SHP77 (cell line): ENCODE results near the gene ZNF653.

ENCODE experiments used
- DNase-seq, 2 experiments: peaks; one replicate each; lab custom pipeline; 2025; lab: John Stamatoyannopoulos, UW

The ZNF653 gene, protein sequence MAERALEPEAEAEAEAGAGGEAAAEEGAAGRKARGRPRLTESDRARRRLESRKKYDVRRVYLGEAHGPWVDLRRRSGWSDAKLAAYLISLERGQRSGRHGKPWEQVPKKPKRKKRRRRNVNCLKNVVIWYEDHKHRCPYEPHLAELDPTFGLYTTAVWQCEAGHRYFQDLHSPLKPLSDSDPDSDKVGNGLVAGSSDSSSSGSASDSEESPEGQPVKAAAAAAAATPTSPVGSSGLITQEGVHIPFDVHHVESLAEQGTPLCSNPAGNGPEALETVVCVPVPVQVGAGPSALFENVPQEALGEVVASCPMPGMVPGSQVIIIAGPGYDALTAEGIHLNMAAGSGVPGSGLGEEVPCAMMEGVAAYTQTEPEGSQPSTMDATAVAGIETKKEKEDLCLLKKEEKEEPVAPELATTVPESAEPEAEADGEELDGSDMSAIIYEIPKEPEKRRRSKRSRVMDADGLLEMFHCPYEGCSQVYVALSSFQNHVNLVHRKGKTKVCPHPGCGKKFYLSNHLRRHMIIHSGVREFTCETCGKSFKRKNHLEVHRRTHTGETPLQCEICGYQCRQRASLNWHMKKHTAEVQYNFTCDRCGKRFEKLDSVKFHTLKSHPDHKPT

DNA sequence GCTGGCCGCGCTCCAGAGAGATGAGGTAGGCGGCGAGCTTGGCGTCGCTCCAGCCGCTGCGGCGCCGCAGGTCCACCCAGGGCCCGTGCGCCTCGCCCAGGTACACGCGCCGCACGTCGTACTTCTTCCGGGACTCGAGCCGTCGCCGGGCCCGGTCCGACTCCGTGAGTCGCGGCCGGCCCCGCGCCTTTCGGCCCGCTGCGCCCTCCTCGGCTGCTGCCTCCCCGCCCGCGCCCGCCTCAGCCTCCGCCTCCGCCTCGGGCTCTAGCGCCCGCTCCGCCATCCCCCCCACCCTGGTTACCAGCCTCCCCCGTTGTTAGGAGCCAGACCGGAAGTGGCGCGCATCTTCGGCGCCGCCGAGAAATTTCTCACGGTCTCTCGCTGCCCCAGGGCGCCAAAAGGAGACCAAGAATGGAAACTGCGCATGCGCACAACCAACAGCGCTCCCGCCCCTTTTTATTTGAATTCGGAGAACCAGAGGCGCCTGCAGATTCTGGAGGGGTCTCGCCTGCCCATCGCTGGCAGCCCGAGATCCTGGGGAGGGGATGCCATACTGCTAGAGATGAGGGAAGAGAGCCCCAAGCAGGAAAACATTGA, at the start of gene ZNF653:
ZNF653 (minus strand) TSS at position 336 of the 597 bp plus-strand sequence; CDS start at position 283, 53 bp downstream.
- peak; percentile 91 for DNase-seq

DNA sequence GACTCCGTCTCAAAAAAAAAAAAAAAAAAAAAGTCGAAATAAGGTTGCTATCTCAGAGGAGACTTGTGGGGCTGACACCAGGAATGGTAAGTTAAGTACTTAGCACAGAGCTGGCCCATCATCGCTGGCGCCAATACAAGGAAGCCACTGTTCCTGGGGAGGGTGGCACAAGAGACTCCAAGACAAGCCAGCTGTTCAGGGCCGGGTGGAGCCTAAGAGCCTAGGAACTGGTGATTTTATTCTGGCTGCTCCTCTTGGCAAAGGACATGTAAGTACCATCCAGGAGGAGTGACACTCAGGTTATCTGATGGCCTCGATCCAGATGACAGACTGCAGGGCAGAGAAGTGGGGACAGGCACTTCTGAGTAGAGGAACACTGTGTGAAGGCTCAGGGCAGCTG, 49.6 kb upstream of the ZNF653 start:
- DNase-seq = no peak

DNA sequence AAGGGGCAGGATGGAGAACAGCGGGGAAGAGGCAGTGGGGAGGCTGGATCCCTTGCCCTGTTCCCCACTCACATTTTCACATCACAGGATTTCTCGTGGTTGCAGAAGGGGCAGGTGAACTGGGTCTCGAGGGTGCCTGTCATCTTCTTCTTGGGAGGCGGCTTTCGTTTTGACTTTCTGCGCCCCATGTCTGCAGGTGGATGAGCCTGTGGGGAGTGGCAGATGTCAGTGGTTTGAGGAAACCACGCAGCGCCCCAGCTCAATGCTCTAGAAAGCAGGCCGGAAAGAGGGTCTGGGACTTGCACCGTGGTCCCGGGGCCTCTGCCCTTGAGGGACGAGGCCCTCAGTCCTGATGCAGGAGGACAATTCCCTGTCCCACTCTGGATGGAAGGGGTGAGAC, 48.5 kb upstream of the ZNF653 start:
- no peak for DNase-seq

DNA sequence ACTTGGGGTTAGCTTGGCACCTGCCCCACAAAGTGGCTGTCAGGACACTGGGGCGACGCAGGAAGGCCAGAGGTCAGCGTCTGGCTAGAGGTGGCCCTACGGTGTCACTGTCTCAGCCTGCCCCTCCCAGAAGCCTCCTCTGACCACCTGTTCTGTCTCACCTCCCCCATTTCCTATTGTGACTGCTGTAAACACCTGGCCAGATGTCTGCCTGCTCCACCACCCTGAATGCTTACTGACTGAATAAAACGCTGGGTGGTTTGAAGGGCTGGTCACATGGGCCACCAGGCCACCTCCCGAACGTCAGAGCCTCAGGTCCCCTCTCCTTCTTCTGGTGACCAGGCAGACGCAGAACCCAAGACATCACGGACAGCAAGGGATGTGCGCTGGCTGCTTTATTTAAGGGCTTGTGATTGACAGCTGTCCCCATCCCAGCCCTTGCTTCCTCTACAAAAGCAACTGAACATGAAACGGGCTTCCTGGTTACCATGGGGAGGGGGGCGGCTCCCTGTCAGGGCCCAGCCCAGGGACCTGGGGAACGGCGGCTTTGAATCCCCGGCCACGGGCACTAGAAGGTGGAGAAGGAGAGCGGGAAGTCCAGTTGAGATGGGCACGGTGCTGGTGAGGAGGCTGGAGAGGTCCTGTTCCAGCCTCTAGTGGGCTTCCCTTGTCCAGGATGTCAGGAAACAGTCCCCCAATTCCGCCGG, 47.2 kb upstream of the ZNF653 start:
- no peak for DNase-seq

DNA sequence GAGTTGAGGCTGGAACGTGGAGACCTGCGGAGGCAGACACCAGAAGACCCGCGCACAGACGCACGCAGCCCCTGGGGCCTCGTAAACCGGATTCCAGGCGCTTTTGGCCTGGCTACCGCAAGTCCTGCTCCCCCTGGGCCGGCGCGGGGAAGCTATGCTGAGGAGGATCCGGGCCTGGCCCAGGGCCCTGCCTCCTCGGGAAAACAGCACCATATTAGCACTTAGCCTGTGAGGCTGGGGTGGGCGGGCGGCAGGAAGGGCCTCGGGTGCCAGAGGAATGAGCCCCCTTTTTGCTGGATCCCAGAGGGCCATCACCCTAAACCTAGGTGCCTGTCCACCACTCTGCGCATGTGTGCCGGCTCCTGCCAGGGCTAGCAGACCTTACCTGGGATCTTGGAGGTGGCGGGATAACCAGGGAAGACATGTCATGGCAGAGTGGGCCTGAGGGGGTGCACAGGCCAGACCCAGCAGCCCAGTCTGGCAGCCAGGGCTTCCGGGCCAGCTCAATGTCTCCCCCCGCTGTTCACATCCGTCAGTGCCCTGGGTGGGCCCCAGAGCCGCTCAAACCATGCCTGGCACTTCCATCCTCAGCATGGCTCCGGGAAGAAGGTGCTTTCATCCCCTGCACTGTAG, 46.1 kb upstream of the ZNF653 start:
- DNase-seq = no peak

DNA sequence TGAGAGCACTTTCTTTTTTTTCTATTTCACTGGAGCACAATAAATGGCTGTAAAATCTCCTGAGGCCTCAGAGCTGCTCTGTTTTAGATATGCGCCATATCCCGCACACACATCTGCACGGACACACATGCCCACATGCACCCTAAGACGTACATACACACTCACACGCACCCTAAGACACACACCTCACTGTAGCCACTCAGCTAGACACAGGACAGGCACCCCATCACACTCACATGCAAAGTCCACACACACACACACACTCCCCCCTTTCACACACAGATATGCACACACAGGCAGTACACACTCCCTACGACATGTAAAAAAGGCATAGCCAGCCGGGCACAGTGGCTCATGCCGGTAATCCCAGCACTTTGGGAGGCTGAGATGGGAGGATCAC, 44.6 kb upstream of the ZNF653 start:
- DNase-seq = no peak

DNA sequence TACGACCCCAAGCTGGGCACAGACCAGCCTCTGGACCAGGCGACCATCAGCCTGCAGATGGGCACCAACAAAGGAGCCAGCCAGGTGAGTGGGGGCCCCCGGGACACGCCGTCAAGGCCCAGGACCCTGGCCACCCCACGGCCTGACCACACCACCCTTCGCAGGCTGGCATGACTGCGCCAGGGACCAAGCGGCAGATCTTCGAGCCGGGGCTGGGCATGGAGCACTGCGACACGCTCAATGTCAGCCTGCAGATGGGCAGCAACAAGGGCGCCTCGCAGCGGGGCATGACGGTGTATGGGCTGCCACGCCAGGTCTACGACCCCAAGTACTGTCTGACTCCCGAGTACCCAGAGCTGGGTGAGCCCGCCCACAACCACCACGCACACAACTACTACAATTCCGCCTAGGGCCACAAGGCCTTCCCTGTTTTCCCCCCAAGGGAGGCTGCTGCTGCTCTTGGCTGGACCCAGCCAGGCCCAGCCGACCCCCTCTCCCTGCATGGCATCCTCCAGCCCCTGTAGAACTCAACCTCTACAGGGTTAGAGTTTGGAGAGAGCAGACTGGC, 43.8 kb upstream of the ZNF653 start:
- no peak for DNase-seq

DNA sequence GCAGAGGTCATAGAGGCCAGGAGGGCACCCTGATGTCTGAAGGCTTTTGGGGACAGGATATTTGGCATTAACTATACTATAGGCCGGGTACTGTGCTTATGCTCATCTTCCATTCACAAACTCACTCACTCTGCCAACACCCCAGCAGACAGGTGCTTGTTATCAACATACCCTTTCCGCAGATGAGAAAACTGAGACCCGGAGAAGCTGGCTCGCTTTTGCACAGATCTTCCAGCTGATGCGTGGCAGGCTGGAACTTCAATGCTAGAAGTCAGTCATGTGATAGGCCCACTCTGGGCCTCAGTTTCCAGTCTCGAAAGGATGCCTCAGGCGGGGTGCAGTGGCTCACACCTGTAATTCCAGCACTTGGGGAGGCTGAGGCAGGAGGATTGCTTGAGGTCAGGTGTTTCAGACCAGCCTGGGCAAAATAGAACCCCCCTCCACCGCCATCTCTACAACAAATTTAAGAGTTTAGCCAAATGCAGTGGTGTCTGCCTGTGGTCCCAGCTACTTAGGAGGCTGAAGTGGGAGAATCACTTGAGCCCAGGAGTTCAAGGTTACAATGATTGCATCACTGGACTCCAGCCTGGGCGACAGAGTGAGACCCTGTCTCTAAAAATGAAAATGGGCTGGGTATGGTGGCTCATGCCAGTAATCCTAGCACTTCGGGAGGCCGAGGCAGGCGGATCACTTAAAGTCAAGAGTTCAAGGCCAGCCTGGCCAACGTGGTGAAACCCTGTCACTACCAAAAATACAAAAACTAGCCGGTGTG, 42.5 kb upstream of the ZNF653 start:
- DNase-seq = no peak

DNA sequence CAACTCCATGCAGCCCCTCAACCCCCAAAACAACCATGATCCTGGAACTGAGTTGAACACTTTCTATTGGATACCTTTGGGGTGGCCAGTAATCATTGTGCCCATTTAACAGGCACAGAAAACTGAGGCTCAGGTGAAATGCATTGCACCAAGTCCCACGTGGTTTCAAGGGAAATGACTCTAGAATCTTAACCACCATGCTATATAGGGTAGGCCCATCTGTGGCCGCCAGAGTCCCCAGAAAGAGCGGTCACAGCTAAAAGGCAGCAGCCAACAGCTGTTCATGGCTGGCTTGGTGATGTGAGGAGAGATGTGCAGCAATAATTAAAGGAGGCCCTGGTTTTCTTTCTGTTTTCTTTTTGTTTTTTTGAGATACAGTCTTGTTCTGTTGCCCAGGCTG, 35.6 kb upstream of the ZNF653 start:
- DNase-seq = no peak

DNA sequence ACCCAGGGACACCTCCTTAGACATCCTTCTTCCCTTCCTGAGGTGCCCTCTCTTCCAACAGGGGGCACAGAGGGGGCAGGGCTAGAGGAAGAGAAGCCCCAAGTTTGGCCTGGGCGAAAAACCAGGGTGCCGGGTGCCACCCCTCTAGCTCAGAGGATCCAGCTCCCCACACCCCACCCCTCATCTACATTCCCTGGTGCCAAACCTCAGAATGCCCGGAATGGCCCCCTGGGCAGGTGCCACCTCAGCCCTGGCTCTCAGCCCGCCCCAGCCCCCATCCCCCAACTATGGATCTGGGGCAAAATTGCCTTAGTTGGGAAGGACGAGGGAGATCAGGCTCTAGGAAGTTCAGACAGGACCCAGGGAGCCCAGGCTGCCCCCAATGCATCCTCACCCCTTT, 35.0 kb upstream of the ZNF653 start:
- DNase-seq = no peak

DNA sequence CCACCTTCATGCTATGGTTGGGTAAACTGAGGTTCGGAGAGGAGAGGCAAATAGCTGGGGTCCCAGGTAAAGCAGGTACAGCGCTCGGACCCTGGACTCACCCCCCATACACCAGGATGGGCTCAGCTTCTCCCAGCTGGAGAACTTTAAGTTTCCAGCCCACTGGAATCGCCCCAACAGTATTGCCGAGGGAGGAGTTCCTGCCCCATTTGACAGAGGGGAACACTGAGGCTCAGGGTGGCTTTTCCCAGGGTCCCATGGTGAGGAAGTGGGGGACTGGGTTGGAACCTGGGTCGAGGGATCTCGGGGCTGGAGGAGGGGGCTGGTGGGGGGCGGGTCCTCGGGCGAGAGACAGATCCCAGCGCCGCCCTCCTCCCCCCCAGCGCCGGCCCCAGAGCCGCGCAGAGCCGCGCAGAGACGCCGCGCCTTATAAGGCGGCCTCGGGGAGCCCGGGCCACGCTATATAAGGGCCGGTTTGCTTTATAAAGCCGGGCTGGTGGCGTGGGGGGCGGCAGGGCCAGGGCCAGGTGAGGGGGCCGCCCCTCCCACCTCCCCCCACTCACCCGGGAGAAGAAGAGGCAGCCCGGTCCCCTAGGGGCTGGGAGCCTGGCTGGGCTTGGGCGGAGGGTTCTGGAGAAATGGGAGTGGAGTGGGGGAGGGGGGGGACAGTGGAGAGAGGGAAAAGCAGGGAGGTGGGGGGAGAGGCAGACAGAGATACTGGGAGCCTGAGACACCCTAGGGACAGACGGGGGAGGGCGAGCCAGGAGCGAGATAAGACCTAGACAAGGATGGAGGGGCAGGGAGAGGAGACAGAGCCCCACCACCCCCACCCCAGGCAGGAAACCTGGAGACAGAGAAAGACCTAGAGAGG, 34.1 kb upstream of the ZNF653 start:
- no peak for DNase-seq

DNA sequence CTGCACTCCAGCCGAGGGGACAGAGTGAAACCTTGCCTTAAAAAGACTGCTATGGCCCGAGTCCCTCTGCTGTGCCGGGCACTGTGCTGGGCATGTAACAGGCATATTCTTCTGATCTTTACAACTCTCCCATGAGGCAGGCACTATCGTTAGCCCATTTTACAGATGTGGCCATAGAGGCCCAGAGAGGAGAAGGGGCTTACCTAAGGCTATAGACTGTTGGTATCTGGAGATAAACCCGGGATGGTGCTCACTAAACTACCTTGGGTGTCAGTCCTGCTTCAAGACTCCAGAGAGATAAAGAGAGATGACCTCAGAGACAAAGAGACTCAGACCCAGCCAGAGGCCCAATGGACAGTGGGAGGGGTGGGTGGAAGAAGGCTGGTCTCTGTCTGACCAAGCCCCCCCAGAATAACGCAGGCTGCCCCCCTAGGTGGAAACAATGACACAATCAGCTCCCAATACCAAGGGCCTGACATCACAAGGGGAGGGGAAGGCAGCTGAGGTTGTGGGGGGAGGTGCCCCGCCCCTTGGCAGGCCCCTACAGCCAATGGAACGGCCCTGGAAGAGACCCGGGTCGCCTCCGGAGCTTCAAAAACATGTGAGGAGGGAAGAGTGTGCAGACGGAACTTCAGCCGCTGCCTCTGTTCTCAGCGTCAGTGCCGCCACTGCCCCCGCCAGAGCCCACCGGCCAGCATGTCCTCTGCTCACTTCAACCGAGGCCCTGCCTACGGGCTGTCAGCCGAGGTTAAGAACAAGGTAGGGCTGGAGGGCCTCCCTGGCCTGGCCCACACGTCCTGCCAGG, 32.8 kb upstream of the ZNF653 start, which contains the start of gene CNN1:
CNN1 (plus strand) TSS at position 620 of the 805 bp plus-strand sequence; CDS start at position 697, 77 bp downstream.
- no peak for DNase-seq

DNA sequence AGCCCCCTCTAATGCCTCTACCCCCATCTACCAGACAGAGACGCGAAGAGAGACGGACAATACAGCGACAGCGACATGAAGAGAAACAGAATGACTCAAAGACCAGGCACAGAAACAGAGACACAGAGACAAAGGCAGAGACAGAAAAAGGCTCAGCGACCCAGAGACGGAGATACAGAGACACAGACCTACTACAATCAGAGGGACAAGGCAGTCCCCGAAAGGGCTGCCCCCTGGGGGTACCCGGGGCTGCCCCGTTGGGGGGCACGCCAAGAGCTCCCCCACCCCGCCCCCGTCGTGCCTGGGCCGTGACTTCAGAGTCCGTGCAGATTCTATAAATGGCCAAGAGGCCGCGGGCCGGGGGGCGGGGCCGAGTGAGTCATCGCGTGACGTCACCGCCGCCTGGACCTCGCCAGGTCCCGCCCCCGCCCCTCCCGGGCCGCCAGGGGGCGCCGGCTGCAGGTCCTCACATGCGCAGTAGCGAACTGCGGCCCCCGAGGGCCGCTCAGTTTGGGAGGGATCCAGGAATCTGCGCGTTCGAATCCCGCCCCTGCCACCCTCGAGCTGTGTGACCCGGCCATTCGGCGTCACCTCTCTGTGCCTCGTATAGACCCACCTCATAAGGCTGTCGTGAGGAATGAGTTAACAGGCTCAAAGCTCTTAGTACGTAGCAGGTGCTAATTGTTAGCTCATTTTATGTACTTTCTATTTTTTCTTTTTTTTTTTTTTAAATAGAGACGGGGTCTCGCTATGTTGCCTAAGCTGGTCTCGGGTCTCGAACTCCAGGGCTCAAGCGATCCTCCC, 30.4 kb upstream of the ZNF653 start:
- peak; percentile 72 to 78 for DNase-seq

DNA sequence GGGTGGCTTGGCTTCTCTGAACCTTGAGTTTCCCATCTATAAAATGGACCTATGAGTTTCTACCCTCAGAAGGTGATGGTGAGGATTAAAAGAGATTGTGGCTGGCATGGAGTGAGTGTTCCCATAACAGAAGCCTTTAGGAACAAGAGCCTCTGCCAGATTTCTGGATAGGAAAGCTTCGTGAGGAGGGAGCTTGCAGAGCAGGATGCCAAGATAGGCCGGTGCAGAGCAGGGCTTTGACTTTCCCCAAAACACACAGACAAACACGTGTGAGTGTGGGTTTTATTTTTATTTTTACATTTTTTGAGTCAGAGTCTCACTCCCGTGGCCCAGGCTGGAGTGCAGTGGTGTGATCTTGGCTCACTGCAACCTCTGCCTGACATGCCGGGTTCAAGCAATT, 29.3 kb upstream of the ZNF653 start:
- DNase-seq = no peak

DNA sequence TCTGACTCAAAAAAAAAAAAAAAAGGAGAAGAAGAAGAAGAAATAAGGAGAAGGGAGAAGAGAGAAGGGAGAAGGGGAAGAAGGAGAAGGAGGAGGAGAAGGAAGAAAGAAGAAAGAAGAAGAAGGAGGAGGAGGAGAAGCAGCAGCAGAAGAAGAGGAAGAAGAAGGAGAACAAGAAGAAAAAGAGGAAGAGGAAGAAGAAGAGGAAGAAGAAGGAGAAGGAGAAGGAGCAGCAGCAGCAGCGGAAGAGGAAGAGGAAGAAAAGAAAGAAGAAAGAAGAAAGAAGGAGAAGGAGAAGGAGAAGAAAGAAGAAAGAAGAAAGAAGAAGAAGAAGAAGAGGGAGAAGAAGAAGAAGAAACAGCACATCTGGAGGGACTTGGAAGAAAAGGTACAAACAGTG, 28.9 kb upstream of the ZNF653 start:
- no peak for DNase-seq

DNA sequence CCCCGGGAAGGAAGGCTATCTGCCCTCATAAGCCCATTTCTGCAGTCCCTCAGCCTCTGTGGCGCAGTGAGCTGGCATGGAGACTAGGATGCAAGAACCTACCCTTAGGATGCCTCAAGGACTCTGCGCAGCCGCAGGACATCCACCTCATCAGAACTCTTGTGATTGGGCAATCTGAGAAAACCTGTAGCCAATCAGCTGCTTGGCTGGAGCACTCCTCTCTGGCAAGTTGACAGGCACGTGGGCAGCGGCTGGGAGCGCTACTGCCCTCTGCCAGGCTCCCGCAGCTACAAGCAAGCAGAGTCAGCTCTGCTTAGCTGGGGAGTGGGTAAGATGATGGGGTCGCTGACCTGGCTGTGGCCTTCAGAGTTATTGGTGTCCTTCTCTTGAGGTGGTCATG, 24.8 kb upstream of the ZNF653 start:
- peak; percentile 98 to 99 for DNase-seq

DNA sequence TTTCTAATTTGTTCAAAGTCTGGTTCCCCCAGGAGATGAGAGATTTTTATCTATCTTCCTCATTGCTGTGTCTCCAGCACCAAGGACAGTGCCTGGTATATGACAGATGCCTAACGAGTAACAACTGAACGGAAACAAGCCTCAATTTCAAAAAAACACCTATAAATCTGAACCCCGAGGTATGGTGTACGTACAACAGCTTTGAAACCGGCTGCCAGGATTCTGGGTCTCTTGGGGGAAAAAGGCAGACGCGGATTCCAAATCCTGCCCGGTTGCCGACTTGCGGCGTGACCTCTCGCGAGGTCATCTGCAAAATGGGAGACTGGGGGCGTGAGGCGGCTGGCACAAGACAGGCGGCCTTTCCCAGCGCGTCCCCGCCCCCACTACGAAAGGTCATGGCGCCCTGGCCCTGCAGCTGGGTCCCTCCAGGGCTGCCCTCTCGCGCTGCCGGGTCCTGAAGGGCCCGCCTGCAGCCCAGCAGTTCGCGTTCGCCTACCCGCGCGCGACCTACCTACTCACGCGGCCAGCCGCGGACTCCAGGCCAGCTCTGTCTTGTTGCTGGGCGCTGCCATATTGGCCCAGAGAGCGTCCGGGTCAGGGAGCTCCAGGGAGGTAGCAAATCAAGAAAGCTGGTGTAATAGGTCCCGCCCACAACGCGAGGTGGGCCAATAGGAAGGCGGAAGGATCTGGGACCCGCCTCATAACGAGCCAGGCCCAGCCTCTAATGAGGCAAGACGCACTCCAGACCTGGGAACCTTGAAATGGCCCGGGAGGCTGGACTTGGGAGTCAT, 23.1 kb upstream of the ZNF653 start, which contains the start of gene ECSIT:
ECSIT (minus strand) TSS at position 584 of the 791 bp plus-strand sequence. CDS start 9,964 bp downstream, outside the sequence.
- peak; percentile 97 for DNase-seq
